Muscle of leg (tissue), 11 donors: ENCODE measurements around the gene PHLDA2. TPM values are rescaled to one million over a fixed set of nuclear protein-coding genes. Genes with fewer than 3 reads are reported as not detected.

Source experiments
- DNase-seq: peaks from one replicate; pipeline ENCODE4 v3.0.0; 2013
- H3K27ac ChIP-seq: one replicate; pipeline ENCODE4 v1.5.1; 2013; ENCODE audit warnings: mild to moderate bottlenecking, low read length, control low read depth
- H3K27me3 ChIP-seq: one replicate; pipeline ENCODE4 v1.6.1; 2013; ENCODE audit warnings: low read length; ENCODE audit not compliant: control insufficient read depth, insufficient read depth
- H3K36me3 ChIP-seq: one replicate; pipeline ENCODE4 v1.6.1; 2013; ENCODE audit warnings: low read length; ENCODE audit not compliant: control insufficient read depth, insufficient read depth
- H3K4me1 ChIP-seq: one replicate; pipeline ENCODE4 v1.6.1; 2013; ENCODE audit warnings: low read length; ENCODE audit not compliant: control insufficient read depth, insufficient read depth
- H3K4me3 ChIP-seq: one replicate; pipeline ENCODE4 v1.5.1; 2013; ENCODE audit warnings: low read length, control low read depth
- H3K9me3 ChIP-seq: replicated peaks from 2 replicates; pipeline ENCODE4 v1.6.1; 2013; ENCODE audit warnings: low read depth, low read length; ENCODE audit not compliant: control insufficient read depth
- WGBS: methylation state at CpG from one replicate; pipeline ENCODE4 v1.1.5; 2013; ENCODE audit warnings: missing lambda C conversion rate; ENCODE audit not compliant: insufficient coverage; 5-methylcytosine and 5-hydroxymethylcytosine counted together
- polyA plus RNA-seq, 8 donors: library from polyadenylated mRNA; unstranded; fragments of 120-200 nt; gene quantifications; one replicate each; pipeline versions ENCODE4 v1.2.1 to v1.2.3, GENCODE V29; 2013; ENCODE audit warnings: inconsistent platforms in 1 of 8, low replicate concordance in 1 of 8; ENCODE audit not compliant: insufficient read length in 8 of 8, insufficient read depth in 1 of 8
- total RNA-seq: library from RNA; stranded (reverse); fragments of 120-200 nt; gene quantifications from one replicate; pipeline ENCODE4 v1.2.4, GENCODE V29; 2013

PHLDA2 gene
- total and polyA plus RNA-seq, 9 donors = 0.41 to 1.3 (median 0.83) TPM; not detected in 1

GRCh38 chr11:2961080-2961479 is 31.9 kb upstream of the PHLDA2 start:
- no peak overlapping the region for H3K27ac ChIP-seq
- peaks cover 85% of the 10 kb centered on the region for H3K36me3 ChIP-seq
- 80% methylated on average over 1 of the region's 5 CpGs for WGBS
- H3K4me1 ChIP-seq = no peaks in the 10 kb centered on the region
- no peaks in the 10 kb centered on the region for H3K9me3 ChIP-seq
- no peak overlapping the region for H3K4me3 ChIP-seq
- DNase-seq = no peak
- no peaks in the 10 kb centered on the region for H3K27me3 ChIP-seq

GRCh38 chr11:2960139-2960538 is 30.9 kb upstream of the PHLDA2 start:
- Histone ChIP-seq H3K36me3 (peaks cover 86% of the 10 kb centered on the region), H3K27me3 (no peaks in the 10 kb centered on the region), H3K4me1 (no peaks in the 10 kb centered on the region), H3K27ac (no peak overlapping the region), H3K9me3 (no peaks in the 10 kb centered on the region), H3K4me3 (no peak overlapping the region)
- no peak for DNase-seq
- no CpG with 5 or more reads among the region's 7 CpGs for WGBS

GRCh38 chr11:2958251-2958650 is 29.0 kb upstream of the PHLDA2 start:
- Histone ChIP-seq H3K27ac (no peak overlapping the region), H3K4me1 (no peaks in the 10 kb centered on the region), H3K9me3 (no peaks in the 10 kb centered on the region), H3K36me3 (peaks cover 86% of the 10 kb centered on the region), H3K27me3 (no peaks in the 10 kb centered on the region), H3K4me3 (no peak overlapping the region)
- WGBS = 25% methylated on average over 1 of the region's 3 CpGs
- no peak for DNase-seq

DNA sequence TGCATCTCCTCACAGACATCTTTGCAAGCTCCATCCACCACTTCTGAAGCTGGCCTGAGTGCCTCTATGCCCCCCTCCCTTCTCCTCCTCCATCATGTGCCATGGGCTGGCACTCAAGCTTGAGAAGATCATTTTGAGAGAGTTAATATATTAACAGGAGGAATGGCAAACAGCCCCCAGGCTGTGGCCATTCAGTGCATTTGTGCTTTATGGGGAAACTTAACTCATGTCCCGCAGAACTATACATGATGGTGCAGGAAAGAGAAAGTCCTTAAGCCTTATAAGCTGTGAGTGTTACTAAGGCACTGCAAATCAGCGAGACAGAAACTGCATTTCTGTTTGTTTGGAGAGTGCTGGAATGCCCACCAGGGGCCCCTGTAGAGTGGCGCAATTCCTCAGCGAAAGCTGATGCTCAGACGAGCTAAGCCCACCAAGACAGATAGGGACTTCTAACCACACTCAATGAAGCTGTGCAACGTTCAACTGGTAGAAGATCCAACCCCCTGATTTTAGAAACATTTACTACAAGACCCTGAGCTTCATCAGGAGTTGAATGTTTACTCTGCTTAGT is 26.8 kb upstream of the PHLDA2 start:
- no peaks in the 10 kb centered on the region for H3K27me3 ChIP-seq
- peaks cover 91% of the 10 kb centered on the region for H3K36me3 ChIP-seq
- H3K4me3 ChIP-seq = no peak overlapping the region
- no peak for DNase-seq
- H3K9me3 ChIP-seq = no peaks in the 10 kb centered on the region
- no peak overlapping the region for H3K27ac ChIP-seq
- 63% methylated on average over 3 of the region's 6 CpGs for WGBS
- H3K4me1 ChIP-seq = no peaks in the 10 kb centered on the region

- Histone ChIP-seq H3K9me3 (no peaks in the 10 kb centered on the region), H3K27me3 (no peaks in the 10 kb centered on the region), H3K36me3 (peaks cover 89% of the 10 kb centered on the region), H3K4me3 (no peak overlapping the region), H3K27ac (no peak overlapping the region), H3K4me1 (no peaks in the 10 kb centered on the region)
- no peak for DNase-seq
- WGBS = 86% methylated on average over 4 of the region's 6 CpGs
Observed at GRCh38 chr11:2954263-2954662, 25.0 kb upstream of the PHLDA2 start.

- Histone ChIP-seq H3K27ac (no peak overlapping the region), H3K4me1 (no peaks in the 10 kb centered on the region), H3K9me3 (no peaks in the 10 kb centered on the region), H3K36me3 (peaks cover 84% of the 10 kb centered on the region), H3K27me3 (no peaks in the 10 kb centered on the region), H3K4me3 (no peak overlapping the region)
- DNase-seq = no peak
- 83% methylated on average over 6 of the region's 6 CpGs for WGBS
Observed at GRCh38 chr11:2952290-2952689, 23.1 kb upstream of the PHLDA2 start.

GRCh38 chr11:2951231-2952110 is 22.3 kb upstream of the PHLDA2 start:
- Histone ChIP-seq H3K27ac (no peak overlapping the region), H3K9me3 (no peaks in the 10 kb centered on the region)
- WGBS = 84% methylated on average over 5 of the region's 9 CpGs

GRCh38 chr11:2950825-2951224 is 21.6 kb upstream of the PHLDA2 start:
- no peak overlapping the region for H3K27ac ChIP-seq
- no CpG with 5 or more reads among the region's 1 CpG for WGBS
- peaks cover 71% of the 10 kb centered on the region for H3K36me3 ChIP-seq
- H3K9me3 ChIP-seq = no peaks in the 10 kb centered on the region
- H3K4me3 ChIP-seq = no peak overlapping the region
- H3K27me3 ChIP-seq = no peaks in the 10 kb centered on the region
- H3K4me1 ChIP-seq = peaks cover 9% of the 10 kb centered on the region
- DNase-seq = no peak

More at GRCh38 chr11:2951231-2952110, 22.3 kb upstream of the PHLDA2 start:
- no peaks in the 10 kb centered on the region for H3K27me3 ChIP-seq
- H3K36me3 ChIP-seq = peaks cover 78% of the 10 kb centered on the region
- no peak overlapping the region for H3K4me3 ChIP-seq
- H3K4me1 ChIP-seq = peaks cover 3% of the 10 kb centered on the region
- no peak for DNase-seq

GRCh38 chr11:2949920-2950319 is 20.7 kb upstream of the PHLDA2 start:
- Histone ChIP-seq H3K4me1 (peaks cover 16% of the 10 kb centered on the region), H3K36me3 (peaks cover 63% of the 10 kb centered on the region)
- WGBS = 90% methylated on average over 11 of the region's 11 CpGs

GRCh38 chr11:2947744-2948143 is 18.5 kb upstream of the PHLDA2 start:
- Histone ChIP-seq H3K4me1 (peaks cover 34% of the 10 kb centered on the region), H3K27me3 (no peaks in the 10 kb centered on the region), H3K36me3 (peaks cover 61% of the 10 kb centered on the region)

More at GRCh38 chr11:2949920-2950319, 20.7 kb upstream of the PHLDA2 start:
- no peak for DNase-seq
- Histone ChIP-seq H3K9me3 (no peaks in the 10 kb centered on the region), H3K27ac (no peak overlapping the region), H3K27me3 (no peaks in the 10 kb centered on the region), H3K4me3 (no peak overlapping the region)

More at GRCh38 chr11:2947744-2948143, 18.5 kb upstream of the PHLDA2 start:
- no peaks in the 10 kb centered on the region for H3K9me3 ChIP-seq
- no peak overlapping the region for H3K4me3 ChIP-seq
- 87% methylated on average over 5 of the region's 11 CpGs for WGBS
- H3K27ac ChIP-seq = no peak overlapping the region
- no peak for DNase-seq
